Measurements from ENCODE around the gene HS1BP3. TPM values are rescaled to one million over a fixed set of nuclear protein-coding genes. Genes with fewer than 3 reads are reported as not detected.

The HS1BP3 gene
- total and polyA plus RNA-seq, 2 of the 13 experiments (the other 11 are each of a cell fraction or from before 2014, with no cell fraction given): 15.2 to 22.0 TPM

DNA sequence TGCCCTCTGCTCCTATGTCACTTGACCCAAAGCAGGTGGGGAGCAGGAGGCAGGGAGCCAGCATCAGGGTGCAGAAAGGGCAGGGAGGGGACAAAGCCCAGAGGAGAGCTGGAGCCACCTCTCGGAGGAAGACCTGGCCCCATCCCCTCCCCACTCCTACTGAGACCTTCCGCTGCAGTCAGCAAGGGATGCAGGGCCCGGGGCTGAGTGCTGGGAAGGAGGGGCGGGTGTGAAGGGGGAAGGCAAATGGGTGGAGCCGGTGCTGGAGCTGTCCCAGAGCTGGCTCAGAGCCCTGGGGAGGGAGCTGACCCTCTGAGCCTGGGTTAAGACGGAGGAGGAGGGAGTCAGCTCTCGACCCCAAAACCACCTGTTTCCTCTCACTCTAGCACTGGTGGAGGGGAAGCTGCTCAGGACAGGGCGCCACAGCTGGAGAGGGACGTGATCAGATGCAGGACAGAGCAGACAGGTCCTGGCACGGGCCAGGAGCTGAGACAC, 33.8 kb downstream of the HS1BP3 start (continued):
- TF ChIP-seq ZNF121 (CRISPR knock-in tag; IDR thresholded peaks at IDR 0.05) (peak; percentile 53; the same call in 1 of the 2 replicates), TCF7L2 (IDR thresholded peaks at IDR 0.05; ENCODE audit: low read depth, low read length) (no peak), TRIM24 (CRISPR knock-in tag; IDR thresholded peaks at IDR 0.05) (no peak), HNRNPK (IDR thresholded peaks at IDR 0.05; ENCODE audit: low read depth, low read length, poor library complexity, severe bottlenecking) (no peak), ZFP36L2 (CRISPR knock-in tag; IDR thresholded peaks at IDR 0.05) (no peak), TEAD3 (CRISPR knock-in tag; optimal IDR thresholded peaks at IDR 0.05; ENCODE audit: borderline replicate concordance) (peak; percentile 45), ZNF589 (CRISPR knock-in tag; conservative IDR thresholded peaks at IDR 0.05) (no peak), ZNF253 (CRISPR knock-in tag; IDR thresholded peaks at IDR 0.05; ENCODE audit: borderline replicate concordance) (0 out of 2 replicates have a peak, but pooled peaks have one; percentile 63), ZNF230 (CRISPR knock-in tag; IDR thresholded peaks at IDR 0.05) (no peak), ZNF550 (CRISPR knock-in tag; IDR thresholded peaks at IDR 0.05; ENCODE audit: borderline replicate concordance) (0 out of 2 replicates have a peak, but pooled peaks have one; percentile 54), ZNF749 (CRISPR knock-in tag; IDR thresholded peaks at IDR 0.05; ENCODE audit: borderline replicate concordance) (0 out of 2 replicates have a peak, but pooled peaks have one; percentile 33), ZNF432 (CRISPR knock-in tag; IDR thresholded peaks at IDR 0.05; ENCODE audit: borderline replicate concordance) (no peak), NFE2L1 (CRISPR knock-in tag; IDR thresholded peaks at IDR 0.05; ENCODE audit: borderline replicate concordance) (no peak)
- TF ChIP-seq, protein P1, sequence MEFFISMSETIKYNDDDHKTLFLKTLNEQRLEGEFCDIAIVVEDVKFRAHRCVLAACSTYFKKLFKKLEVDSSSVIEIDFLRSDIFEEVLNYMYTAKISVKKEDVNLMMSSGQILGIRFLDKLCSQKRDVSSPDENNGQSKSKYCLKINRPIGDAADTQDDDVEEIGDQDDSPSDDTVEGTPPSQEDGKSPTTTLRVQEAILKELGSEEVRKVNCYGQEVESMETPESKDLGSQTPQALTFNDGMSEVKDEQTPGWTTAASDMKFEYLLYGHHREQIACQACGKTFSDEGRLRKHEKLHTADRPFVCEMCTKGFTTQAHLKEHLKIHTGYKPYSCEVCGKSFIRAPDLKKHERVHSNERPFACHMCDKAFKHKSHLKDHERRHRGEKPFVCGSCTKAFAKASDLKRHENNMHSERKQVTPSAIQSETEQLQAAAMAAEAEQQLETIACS (CRISPR knock-in tag; IDR thresholded peaks at IDR 0.05): no peak
- TF ChIP-seq, protein P2, sequence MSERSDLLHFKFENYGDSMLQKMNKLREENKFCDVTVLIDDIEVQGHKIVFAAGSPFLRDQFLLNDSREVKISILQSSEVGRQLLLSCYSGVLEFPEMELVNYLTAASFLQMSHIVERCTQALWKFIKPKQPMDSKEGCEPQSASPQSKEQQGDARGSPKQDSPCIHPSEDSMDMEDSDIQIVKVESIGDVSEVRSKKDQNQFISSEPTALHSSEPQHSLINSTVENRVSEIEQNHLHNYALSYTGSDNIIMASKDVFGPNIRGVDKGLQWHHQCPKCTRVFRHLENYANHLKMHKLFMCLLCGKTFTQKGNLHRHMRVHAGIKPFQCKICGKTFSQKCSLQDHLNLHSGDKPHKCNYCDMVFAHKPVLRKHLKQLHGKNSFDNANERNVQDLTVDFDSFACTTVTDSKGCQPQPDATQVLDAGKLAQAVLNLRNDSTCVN (CRISPR knock-in tag; IDR thresholded peaks at IDR 0.05; ENCODE audit: borderline replicate concordance): no peak
- TF ChIP-seq, protein P3, sequence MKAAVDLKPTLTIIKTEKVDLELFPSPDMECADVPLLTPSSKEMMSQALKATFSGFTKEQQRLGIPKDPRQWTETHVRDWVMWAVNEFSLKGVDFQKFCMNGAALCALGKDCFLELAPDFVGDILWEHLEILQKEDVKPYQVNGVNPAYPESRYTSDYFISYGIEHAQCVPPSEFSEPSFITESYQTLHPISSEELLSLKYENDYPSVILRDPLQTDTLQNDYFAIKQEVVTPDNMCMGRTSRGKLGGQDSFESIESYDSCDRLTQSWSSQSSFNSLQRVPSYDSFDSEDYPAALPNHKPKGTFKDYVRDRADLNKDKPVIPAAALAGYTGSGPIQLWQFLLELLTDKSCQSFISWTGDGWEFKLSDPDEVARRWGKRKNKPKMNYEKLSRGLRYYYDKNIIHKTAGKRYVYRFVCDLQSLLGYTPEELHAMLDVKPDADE (CRISPR knock-in tag; IDR thresholded peaks at IDR 0.05): no peak
- TF ChIP-seq, protein P4, sequence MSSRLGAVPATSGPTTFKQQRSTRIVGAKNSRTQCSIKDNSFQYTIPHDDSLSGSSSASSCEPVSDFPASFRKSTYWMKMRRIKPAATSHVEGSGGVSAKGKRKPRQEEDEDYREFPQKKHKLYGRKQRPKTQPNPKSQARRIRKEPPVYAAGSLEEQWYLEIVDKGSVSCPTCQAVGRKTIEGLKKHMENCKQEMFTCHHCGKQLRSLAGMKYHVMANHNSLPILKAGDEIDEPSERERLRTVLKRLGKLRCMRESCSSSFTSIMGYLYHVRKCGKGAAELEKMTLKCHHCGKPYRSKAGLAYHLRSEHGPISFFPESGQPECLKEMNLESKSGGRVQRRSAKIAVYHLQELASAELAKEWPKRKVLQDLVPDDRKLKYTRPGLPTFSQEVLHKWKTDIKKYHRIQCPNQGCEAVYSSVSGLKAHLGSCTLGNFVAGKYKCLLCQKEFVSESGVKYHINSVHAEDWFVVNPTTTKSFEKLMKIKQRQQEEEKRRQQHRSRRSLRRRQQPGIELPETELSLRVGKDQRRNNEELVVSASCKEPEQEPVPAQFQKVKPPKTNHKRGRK (CRISPR knock-in tag; IDR thresholded peaks at IDR 0.05): no peak
- TF ChIP-seq, protein P5, sequence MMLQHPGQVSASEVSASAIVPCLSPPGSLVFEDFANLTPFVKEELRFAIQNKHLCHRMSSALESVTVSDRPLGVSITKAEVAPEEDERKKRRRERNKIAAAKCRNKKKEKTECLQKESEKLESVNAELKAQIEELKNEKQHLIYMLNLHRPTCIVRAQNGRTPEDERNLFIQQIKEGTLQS (CRISPR knock-in tag; IDR thresholded peaks at IDR 0.05): no peak

All from HepG2 (cell line).